Spleen (tissue), 7 donors: ENCODE measurements around the gene POLR3GL.

ENCODE experiments used
- CTCF ChIP-seq, 11 experiments: fragments of 200-600 bp in 7 of 11; fragments of 450-650 bp in 4 of 11; sonication (generic) in 4 of 11; IDR thresholded peaks in 8 of 11; conservative IDR thresholded peaks in 3 of 11; 1 replicate in 7 of 11; 2 replicates in 4 of 11; pipeline versions ENCODE4 v1.4.0 to v1.8.0; 2016 to 2021; ENCODE audit warnings: antibody characterized with exemption in 11 of 11, inconsistent platforms in 4 of 11, mild to moderate bottlenecking in 1 of 11
- POLR2AphosphoS5 ChIP-seq, 3 donors: sonication (generic); formaldehyde crosslinking; IDR thresholded peaks; one replicate each; pipeline ENCODE4 v1.5.1; 2017; ENCODE audit warnings: antibody characterized with exemption in 3 of 3
- donor health status: DM: no; HTN: no; CAD: no; lungs with moderate emphysema.
- donor health status: DM: no; HTN: no; CAD: no.
- donor health status: DM: no; HTN: no; CAD: no.

GRCh38 chr1:146021622-146022402, 57.3 kb downstream of the POLR3GL start, which contains the start of gene HJV:
- TF ChIP-seq POLR2AphosphoS5 (IDR thresholded peaks at IDR 0.05) (no peak), CTCF (IDR thresholded peaks at IDR 0.05 in 8 of 11, conservative IDR thresholded peaks at IDR 0.05 in 3 of 11) (no peak)
